Testis (tissue), 2 donors: ENCODE data around the gene RGS6.

Source experiments
- CTCF ChIP-seq, 3 experiments: fragments of 450-650 bp in 2 of 3; fragments of 200-600 bp in 1 of 3; sonication (generic) in 1 of 3; IDR thresholded peaks; one replicate each; pipeline ENCODE4 v1.5.1; 2016 to 2019; ENCODE audit warnings: antibody characterized with exemption in 3 of 3, mild to moderate bottlenecking in 2 of 3, moderate library complexity in 1 of 3
- POLR2A ChIP-seq: fragments of 450-650 bp; IDR thresholded peaks from one replicate; pipeline ENCODE4 v1.6.1; 2017; ENCODE audit warnings: antibody characterized with exemption, mild to moderate bottlenecking, moderate library complexity

GRCh38 chr14:72027061-72027460 lies 94.8 kb downstream of the RGS6 start:
- TF ChIP-seq POLR2A = no peak
- no peak for TF ChIP-seq CTCF (IDR thresholded peaks at IDR 0.05)
